Measurements from ENCODE around the gene C16orf54.
"Not testable (repeated sequence)": the region's sequence is repeated elsewhere in the genome, so short reads cannot be mapped to it uniquely, and the experiment has no call there.

GRCh38 chr16:29793153-29793552 lies 47.4 kb upstream of the C16orf54 start:
- TF ChIP-seq POLR2AphosphoS5, POLR2A (IDR thresholded peaks at IDR 0.05; ENCODE audit: low read depth, low read length): not testable (repeated sequence)

Measured in GM12891 (cell line).